ENCODE data around the gene PTPRF. TPM values are rescaled to one million over a fixed set of nuclear protein-coding genes. Genes with fewer than 3 reads are reported as not detected.

The PTPRF gene
- total RNA-seq, 1 donor from 2014 or later, result 155 TPM

- TF ChIP-seq CTCF (conservative IDR thresholded peaks at IDR 0.05; ENCODE audit: low read depth, low read length), result no peak
- H3K4me3 ChIP-seq (ENCODE audit: low read depth, low read length), result no peak overlapping the region
- no peak for DNase-seq (ENCODE audit: low read depth)
These were observed 42.5 kb downstream of the PTPRF start for GRCh38 chr1:43573066-43573800.

GRCh38 chr1:43576521-43576920 lies 45.8 kb downstream of the PTPRF start:
- H3K4me3 ChIP-seq (ENCODE audit: low read depth, low read length), result no peak overlapping the region
- no peak for TF ChIP-seq CTCF (conservative IDR thresholded peaks at IDR 0.05; ENCODE audit: low read depth, low read length)
- DNase-seq (ENCODE audit: low read depth), result no peak

DNA sequence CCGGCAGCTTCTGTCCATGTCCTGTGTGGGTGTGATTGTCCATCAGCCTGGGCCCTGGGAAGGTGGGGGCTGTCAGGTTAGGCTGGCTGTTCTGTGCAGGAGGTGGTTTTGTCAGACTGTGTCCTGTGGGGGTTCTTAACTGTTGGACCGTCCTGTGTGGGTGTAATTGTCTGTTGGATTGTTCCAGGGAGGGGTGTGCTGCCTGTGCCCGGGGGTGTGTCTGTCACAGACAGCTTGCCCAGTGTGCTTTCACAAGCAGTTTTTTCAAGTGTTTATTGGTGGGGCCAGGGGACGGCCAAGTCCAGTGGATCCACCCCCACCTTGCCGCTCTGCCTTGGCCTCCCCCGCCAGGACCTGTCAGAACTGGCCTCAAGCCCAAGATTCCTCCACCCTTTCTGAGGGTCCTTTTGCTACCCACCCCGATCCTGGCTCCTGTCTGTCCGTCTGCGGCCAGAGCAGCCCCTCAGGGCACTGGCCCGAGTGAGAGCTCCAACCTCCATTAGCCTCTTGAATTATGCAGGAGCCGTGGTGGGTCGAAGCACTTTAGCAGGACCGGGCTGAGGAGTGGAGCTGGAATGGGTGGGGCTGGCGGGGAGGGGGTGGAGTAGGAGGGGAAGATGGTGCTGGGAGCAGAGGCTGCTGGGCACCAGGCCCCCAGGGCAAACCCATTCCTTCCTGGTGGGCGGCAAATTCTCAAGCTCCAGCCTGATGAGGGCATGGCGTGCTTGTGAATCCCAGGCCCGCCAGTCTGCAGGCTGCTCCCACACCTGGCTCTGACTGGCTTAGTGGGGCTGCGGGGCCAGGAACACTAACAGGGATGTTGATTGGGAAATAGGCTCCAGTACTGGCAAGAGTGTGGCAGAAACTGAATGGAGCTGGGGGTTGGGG lies 47.2 kb downstream of the PTPRF start:
- TF ChIP-seq CTCF (conservative IDR thresholded peaks at IDR 0.05; ENCODE audit: low read depth, low read length), result no peak
- DNase-seq (ENCODE audit: low read depth), result no peak
- H3K4me3 ChIP-seq (ENCODE audit: low read depth, low read length), result no peak overlapping the region

DNA sequence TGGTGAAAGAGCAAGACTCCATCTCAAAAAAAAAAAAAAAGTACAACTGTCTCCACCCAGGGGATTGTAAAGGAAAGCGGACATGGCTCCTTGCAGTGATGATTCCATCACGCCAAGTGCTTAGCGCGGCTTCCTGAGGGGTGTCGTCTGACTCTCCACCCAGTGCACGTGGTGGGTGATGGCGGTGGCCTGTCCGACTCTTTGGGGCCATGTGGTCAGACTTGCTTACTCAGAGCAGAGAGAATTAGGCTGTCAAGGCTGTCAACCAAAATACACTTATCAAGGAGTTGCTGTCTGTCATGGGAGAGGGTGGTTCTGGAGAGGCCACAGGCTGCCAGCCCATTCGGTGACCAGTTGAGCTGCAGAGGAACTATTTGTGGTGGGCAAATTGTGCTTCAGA lies 49.4 kb downstream of the PTPRF start:
- no peak overlapping the region for H3K4me3 ChIP-seq (ENCODE audit: low read depth, low read length)
- no peak for TF ChIP-seq CTCF (conservative IDR thresholded peaks at IDR 0.05; ENCODE audit: low read depth, low read length)
- no peak for DNase-seq (ENCODE audit: low read depth)

- H3K4me3 ChIP-seq (ENCODE audit: low read depth, low read length), result no peak overlapping the region
- peak; percentile 23 for TF ChIP-seq CTCF (conservative IDR thresholded peaks at IDR 0.05; ENCODE audit: low read depth, low read length)
- DNase-seq (ENCODE audit: low read depth), result peak; percentile 68
These were observed 51.5 kb downstream of the PTPRF start for GRCh38 chr1:43582162-43582566.

- TF ChIP-seq CTCF (conservative IDR thresholded peaks at IDR 0.05; ENCODE audit: low read depth, low read length), result no peak
- DNase-seq (ENCODE audit: low read depth), result no peak
- no peak overlapping the region for H3K4me3 ChIP-seq (ENCODE audit: low read depth, low read length)
These were observed 52.4 kb downstream of the PTPRF start for GRCh38 chr1:43583058-43583457.

All from epithelial cell of proximal tubule (primary cell).